Endothelial cell of hepatic sinusoid (primary cell): ENCODE data around the gene SMAGP.
"Not testable (repeated sequence)": the region's sequence is repeated elsewhere in the genome, so short reads cannot be mapped to it uniquely, and the experiment has no call there.

ENCODE experiments used
- in situ Hi-C: cut with HindIII; loops from 2 replicates; pipeline ENCODE4 v1.10.0; 2017; ENCODE audit warnings: low sequenced_read_pairs

The SMAGP gene

DNA sequence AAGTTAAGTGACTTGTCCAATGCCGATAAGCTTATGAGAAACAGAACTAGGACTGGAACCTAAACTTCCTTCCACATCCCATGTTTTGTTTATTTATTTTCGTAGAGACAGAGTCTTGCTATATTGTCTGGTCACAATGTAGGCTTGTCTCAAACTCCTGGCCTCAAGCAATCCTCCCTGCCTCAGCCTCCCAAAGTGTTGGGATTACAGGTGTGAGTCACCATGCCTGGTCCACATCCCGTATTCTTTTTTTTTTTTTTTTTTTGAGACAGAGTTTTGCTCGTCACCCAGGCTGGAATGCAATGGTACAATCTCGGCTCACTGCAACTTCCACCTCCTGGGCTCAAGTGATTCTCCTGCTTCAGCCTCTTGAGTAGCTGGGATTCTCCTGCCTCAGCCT, 43.1 kb downstream of the SMAGP start:
- in situ Hi-C loops = not testable (repeated sequence)

DNA sequence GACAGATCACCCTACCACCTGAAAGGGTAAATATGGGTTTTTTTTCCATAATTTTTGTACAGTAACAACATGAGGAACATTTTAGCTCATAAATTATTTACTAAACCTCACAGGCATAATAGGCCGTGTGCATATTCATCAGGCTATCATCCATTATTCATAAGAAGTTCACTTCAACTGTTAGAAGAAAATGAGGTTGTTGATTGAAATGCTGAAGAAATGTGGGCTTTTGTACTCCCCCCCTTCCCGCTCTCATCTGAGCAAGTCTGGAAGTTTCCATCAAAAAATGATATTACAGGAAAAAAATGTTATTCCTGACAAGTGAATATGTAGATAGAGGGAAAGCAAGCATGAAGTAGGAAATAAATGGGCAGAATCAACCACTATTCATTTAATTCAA, 44.4 kb downstream of the SMAGP start:
- in situ Hi-C loops = no loop called here

DNA sequence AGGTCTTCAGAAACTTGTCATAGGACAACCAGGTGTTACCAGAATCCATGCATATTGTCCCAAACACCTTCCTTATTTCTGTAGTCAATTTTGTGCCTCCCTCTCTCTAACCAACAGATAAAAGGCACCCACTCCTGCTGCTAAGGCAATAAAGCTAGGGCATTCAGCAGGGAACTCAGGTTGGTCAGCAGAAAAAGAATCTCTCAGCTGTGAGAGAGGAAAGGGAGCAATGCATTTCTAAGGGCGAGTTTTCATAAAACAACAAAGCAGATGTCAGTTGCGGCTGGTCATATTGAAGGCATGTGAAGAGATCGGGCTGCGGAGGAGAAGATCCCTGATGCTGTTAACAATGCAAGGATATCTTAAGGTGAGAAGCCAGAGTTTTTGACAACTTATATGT, 45.0 kb downstream of the SMAGP start:
- in situ Hi-C loops = no loop called here

DNA sequence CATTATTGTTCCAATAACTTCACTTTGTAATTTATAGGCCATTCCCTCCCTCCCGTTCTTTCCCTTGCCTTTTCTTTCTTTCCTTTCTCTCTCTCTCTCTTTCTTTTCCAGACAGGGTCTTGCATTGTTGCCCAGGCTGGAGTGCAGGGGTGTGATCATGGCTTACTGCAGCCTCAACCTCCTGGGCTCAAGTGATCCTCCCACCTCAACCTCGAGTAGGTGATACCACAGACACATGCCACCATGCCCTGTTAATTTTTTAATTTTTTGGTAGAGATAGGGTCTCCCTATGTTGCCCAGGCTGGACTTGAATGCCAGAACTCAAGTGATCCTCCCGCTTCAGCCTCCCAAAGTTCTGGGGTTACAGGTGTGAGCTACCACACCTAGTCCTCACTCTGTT, 45.6 kb downstream of the SMAGP start:
- in situ Hi-C loops = no loop called here

DNA sequence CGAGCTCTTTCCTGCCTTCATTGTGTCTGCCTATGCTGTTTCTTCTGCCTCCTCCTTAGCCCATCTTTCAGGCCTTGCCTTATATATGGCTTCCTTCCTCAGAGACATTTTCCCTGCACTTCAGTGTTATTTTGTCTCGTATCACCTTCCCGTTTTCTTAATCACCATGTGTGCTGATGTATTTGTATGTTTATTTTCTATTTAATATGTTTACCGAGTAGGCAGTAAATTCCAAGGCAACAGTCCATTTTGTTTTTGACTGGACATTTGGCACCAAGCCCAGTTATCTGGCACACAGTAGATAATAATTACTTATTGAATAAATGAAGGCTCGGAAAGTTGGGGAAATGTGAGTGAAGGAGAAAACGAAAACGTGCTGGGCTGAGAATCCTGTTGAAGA, 47.8 kb downstream of the SMAGP start:
- in situ Hi-C loops = no loop called here

DNA sequence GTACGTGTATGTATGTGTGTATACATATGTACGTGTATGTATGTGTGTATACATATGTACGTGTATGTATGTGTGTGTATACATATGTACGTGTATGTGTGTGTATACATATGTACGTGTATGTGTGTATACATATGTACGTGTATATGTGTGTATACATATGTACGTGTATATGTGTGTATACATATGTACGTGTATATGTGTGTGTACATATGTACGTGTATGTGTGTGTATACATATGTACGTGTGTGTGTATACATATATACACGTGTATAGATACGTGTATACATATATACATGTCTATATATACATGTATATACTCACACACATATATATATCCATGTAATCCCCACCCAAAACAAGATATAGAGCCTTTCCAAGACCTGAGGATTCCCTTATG, 50.4 kb downstream of the SMAGP start:
- in situ Hi-C loops = not testable (repeated sequence)

DNA sequence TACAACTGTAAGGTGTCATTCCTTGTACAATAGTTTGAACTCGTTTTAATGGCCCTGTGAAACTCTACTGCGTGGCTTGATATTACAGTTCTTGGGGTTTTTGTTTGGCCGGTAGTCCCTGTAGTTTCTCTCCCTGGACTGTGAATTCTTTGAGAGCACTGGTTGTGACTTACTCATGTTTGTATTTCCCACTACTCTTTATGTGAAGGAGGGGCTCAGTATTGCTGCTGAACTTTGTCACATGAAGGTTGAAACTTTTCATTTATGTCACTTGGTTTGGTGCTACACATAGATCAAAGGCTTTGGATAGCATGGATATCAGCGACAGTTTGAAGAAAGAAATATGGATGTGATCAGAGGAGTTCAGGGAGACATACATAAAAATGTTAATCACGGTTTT, 50.9 kb downstream of the SMAGP start:
- in situ Hi-C loops = no loop called here

DNA sequence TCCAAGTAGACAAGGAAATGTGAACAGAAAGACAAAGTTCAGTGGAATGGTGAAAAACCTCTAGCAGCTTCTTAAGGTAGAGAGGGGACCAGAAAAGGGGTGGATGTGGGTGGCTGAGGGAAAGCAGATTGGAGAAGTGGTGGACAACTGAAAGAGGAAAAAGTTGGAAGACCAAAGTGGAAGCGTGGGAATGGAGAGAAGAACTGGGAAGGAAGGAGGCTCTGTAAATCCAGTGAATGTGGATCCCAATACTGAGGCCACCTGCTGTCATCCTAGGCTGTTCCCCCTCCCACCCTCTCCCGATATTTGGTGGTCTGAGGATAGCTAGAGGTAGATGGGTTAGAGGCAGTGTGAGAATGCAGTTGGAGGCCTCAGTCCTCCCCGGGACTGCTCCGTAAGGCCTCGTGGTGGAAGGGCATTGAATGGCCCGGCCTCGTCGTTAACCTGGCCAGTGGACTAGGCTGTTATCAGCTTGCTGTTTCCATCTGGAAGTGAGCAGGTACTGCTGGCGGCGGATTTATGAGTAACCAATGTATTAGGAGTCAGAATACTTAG, 51.5 kb downstream of the SMAGP start:
- in situ Hi-C loops = no loop called here

DNA sequence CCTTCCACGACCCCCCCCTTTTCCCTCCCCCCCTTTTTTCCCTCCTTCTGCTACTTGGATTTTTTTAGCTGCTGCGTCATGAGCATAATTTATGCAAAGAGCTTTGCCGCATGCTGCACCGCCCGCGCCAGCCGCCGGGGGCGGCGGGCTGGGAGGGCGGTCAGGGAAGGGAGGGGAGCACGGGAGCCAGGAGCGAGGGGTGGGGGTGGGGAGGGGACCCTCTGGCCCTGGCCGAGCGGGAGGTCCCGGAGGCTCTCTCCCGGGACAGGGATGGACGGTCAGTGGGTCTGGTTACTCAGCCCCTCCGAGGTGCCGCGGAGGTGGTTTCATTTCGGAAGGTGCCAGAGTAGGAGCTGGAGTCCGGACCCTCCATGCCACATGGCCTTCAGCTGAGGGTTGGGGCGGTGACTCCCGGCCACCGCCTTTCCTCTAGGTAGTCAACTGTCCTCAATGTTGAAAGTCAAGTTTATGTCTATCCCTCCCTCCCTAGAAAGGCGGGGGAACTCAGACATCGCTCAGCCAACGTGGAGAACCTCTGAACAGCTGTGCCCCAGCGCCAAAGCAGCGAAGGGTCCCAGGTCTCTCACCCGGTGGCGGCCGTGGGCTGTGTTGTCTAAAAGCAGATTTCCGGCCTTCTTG, 52.1 kb downstream of the SMAGP start, which contains the start of gene POU6F1:
Gene POU6F1 (minus strand): TSS at position 95 of the 639 bp plus-strand sequence. CDS start 11,226 bp downstream, outside the sequence.
- in situ Hi-C loops = no loop called here

DNA sequence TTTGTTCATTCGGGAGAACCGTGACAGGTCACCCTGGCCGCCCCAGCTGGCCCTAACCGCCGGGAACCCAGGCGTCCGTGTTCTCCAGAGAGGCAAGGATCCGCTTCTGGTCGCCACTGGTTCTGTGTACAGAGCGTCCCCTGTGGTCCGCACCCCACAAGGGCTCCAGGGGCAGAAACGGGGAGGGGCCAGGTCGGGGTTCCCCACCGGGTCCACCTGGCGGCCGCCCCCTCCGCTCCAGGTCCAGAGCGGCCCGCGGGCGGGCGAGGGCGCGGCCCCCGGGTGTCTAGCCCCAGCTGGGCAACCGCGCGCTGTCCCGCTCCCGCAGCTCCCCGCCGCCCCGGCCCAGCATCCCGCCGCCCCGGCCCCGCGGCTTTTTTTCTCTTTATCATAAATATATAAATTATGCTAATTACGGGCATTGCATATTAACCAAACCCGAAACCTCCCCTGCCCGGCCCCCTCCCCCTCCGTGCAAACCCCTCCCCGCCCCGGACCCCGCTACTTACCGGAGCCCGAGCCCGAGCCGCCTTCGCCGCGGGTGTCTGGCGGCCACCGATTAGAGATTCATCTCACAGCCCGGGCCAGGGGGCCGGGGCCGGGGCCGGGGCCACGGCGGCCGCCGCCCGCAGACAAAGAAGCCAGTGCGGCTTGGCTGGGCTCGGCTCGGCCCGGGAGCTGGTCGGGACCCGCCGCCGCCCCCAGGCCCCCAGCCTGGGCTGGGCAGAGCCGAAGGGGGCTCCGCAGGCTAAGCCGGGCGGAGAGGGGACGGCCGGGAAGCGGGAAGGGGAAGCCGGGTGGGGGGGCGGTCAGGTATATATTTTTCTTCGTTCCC, 52.9 kb downstream of the SMAGP start:
- in situ Hi-C loops = no loop called here

DNA sequence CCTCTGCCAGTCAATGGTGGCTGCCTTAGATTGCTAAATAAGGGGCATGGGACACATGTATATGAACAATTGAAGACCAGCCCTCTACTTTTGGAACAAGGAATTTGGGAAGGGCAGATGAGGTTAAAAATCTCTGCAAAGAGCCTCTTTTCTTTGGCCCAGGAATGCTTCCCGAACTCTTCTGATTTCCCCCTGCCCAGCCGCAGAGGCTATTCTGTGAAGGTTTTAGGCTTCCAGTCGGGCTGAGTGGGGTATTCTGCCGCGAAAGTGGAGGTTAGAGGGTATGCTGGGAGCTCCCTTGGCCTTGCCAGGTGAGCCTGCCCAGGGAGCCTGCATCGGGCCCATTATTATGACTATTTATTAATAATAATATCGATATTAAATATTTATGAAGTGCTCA, 53.6 kb downstream of the SMAGP start:
- in situ Hi-C loops = no loop called here

DNA sequence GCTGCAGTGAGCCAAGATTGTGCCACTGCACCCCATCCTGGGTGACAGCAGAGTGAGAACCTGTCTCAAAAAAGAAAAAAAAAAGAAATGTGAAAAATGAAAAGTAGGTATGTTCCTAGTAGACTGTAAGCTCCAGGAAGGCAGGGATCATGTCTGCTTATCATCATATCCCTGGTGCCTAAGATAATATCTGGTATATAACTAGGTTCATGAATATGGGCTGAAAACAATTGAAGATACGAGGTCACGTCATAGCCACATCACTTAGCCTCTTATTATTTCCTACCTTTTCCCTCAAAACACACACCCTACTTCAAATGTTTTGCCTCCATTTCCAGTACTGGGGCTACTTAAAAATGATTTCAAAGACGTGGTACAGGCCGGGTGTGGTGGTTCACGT, 55.3 kb downstream of the SMAGP start:
- in situ Hi-C loops = no loop called here

DNA sequence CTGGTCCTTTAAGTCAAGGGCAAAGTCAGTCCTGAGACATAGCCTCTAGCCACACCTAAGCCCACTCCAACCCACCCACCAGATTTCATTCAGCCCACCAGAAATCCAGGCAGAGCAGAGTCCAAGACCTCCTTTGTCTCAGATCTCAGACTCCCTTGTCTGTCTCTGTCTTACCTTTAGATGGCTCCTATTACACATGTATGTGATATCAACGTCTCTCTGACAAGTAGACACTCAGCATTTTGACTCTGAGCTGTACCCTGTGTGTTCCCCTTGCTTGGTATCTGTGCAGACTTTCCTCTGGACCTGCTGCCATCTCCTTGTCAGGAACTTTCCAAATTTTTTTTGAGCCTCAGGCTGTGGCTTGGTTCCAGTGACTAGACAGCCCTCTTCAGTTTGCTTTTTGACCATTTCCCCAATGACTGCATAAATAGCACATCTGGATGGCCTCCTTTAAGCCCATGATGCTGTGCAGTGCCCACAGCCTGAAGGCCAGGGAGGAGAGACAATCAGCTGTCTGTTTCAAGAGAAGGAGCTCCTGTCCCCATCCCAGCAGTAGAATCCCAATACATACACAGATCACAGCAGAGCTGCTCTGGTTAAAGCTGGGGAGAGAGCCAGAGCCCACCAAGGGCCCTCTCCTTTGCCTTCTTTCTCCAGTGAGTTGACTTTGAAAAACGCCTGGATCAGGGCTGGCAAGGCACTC, 59.4 kb downstream of the SMAGP start:
- in situ Hi-C loops = no loop called here

DNA sequence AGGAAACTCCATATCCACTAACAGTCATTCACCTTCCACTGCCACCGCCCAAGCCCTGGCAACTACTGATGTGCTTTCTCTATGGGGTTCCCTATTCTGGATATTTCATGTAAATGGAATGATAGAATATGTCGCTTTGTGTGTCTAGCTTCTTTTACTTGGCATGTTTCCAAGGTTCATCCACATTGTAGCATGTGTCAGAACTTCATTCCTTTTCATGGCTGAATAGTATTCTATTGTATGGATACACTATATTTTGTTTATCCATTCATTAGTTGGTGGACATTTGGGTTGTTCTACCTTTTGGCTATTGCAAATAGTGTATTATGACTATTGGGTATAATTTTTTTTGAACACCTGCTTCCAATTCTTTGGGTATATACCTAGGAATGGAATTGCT, 61.0 kb downstream of the SMAGP start:
- in situ Hi-C loops = no loop called here

DNA sequence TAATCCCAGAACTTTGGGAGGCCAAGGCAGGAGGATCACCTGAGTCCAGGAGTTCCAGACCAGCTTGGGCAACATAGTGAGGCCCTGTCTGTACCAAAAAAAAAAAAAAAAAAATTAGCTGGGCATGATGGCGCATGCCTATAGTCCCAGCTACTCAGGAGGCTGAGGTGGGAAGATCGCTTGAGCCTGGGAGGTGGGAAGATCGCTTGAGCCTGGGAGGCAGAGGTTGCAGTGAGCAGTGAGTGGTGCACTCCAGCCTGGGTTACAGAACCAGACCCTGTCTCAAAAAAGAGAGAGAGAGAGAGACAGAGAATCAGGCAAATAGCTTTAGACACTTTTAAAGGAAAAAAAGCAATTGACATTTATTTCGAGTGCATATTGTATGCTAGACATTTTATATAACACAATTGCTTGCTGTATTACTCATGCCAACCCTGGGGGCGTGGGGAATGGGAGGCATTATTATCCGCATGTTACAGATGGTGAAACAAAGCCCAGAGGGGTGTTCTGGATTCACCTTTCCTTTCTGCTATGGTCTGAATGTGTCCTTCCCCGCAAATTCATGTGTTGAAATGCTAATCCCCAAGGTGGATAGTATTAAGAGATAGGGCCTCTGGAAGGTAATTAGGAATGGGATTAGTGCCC, 62.1 kb downstream of the SMAGP start:
- in situ Hi-C loops = no loop called here

DNA sequence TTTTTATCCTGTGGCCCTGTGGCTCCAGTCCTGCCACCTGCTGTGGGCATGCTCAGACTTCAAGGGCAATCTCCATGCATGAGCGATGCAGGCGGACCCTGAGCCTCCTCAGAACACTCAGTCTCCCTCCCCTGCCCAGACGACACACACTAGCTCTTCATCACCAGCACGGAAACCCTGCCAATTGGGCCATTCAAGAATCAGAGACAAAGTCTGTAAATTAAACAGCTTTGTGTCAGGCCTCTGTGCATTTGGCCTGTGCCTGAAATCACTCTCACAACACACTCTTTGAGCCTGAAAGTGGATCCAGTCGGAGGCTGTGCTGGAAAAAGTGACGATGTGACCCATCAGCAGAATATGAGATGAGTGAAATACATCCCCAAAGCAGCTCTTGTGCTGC, 64.9 kb downstream of the SMAGP start:
- in situ Hi-C loops = no loop called here

DNA sequence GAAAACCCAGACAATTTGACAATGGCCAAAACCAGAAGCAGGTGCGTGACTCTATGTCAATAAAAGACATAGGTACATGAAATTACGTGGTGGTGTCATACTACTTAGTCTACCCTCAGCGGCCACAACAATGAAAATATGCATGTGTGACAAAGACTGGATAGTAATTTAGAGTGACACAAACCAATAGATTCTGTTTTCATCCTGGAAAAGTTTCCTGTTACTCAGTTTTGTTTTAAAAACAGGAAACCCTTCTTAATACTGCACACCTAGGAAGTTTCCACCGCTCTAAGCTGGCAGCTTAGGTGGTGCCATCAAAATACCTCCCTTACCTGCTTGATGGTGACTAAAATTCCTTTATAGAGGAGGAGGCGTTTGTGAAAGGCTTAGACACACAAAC, 67.5 kb downstream of the SMAGP start:
- in situ Hi-C loops = no loop called here

DNA sequence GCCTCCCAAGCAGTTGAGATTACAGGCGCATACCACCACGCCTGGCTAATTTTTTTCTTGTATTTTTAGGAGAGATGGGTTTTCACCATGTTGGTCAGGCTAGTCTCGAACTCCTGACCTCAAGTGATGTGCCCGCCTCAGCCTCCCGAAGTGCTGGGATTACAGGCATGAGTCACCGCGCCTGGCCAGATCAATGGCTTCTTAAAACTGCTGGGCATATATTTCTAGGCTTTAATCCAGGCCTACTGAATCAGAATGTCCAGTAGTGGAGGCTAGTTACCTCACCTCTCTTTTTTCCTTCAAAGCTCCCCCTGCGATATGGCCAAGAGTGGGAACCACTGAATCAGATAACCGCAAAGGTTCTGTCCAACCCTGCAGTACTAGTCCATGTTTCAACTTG, 69.4 kb downstream of the SMAGP start:
- in situ Hi-C loops = no loop called here

DNA sequence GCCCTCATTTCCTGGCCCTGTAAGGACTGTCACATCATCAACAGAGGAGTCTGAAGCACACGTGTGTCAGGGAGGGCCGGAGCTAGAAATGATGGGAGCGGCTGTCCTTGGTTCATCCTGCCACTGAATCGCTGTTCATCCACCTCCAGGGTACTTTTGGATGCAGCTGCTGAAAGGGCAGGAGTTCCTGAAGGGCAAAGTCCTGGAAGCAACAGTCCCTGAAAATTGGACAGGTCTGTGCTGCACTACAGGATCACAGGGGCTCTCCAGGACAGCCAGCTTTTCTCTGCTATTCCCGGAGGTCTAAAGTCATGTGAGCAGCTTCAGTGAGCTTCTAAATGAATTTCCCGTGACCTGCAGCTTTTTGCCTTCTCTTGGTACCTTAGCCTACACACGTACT, 70.1 kb downstream of the SMAGP start:
- in situ Hi-C loops = no loop called here

DNA sequence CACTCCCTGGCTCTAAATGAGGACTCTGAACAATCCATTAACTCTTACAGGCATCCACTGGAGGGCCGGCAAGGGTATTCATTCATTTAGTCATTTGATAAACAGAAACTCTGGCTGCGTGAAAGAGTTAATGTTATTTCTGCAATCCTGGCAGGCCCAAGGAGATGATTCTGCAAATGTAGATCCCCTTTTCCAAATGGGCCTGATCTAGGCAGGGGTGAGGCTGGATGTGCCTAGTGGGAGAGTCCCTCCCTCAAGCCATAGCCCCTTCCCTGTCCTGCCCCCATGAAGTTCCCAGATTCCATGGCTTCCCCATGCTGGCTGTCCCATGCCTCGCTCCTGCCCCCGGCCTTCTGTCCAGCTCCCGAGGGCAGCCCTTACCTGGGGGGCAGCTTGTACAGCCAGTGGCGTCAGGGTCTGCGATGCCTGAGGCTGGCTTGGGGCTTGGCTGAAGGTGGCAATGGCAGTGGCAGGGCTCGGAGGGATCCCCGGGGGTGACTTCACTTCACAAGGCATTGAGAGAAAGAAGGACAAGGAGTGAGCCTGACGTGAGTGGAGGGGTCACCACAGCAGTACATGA, 70.8 kb downstream of the SMAGP start:
- in situ Hi-C loops = no loop called here
